ENCODE results near the gene GTPBP2. TPM values are rescaled to one million over a fixed set of nuclear protein-coding genes. Genes with fewer than 3 reads are reported as not detected.

The GTPBP2 gene
- total RNA-seq, 1 experiment from 2014 or later = 186 TPM

DNA sequence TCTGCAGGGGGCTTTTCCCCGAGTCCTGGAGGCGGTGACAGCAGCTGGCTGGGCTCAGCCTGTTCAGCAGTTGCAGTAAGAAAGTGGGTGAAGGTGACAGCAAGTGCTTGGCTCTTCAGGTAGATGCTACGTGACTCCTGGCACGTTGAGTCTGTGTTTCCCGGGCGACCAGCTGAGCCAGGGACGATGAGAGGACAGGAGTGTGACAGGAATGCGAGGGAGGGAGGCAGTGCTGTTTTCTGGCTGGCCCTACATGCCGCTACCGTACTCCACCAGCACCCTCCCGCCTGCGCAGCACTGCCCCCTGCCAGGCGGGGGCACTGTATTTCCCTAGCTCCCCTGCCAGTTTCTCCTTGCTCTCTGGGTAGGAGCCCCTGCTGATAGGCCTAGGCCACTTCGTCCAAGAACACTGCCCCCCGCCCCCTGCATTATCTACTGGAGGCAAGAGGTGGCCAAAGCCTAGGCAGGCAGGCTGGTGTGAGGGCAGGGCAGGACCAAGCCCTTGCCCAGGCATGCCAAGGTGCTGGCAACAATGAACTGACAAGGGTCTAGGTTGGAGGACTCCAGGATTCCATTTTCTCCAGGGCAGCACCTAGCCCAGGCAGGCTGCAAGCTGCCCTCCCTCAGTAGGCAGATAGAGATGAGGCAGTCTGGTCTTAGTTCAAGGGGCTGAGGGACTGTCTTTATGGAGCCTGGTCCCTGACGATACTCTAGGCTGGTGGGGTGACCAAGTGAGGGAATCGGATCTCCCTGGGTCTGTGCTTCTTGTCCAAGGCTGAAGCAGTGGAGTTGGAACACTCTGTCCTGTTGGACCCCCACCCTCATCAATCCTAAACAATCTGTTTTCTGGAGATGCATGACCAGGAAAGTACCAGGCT is 39.3 kb upstream of the GTPBP2 start:
- no TSS peak for BruUV-seq (replicated peaks)
- Mint-ChIP-seq H3K4me1 (ENCODE audit: low read depth, unreplicated experiment) (peaks cover 40% of the 10 kb centered on the region), H3K4me3 (ENCODE audit: low read depth, unreplicated experiment) (peak overlapping the region; percentile 43), H3K36me3 (ENCODE audit: insufficient read depth, unreplicated experiment) (peaks cover 68% of the 10 kb centered on the region), H3K9me3 (ENCODE audit: low read depth, unreplicated experiment) (no peaks in the 10 kb centered on the region), H3K27ac (ENCODE audit: unreplicated experiment) (peak overlapping the region; percentile 80), H3K27me3 (ENCODE audit: unreplicated experiment) (no peaks in the 10 kb centered on the region)
- peak; percentile 85 for TF ChIP-seq CTCF (IDR thresholded peaks at IDR 0.05; ENCODE audit: unreplicated experiment)
- CTCF ChIA-PET = interaction anchor here (0.7 to 6.2 kb wide), 16 partner anchors 18 to 1903 kb away, joined by 3 to 47 read pairs (median 5); partner anchors contain the start of gene VEGFA
- DNase-seq = peak; percentile 87
- intact Hi-C loops (cut with micrococcal nuclease; ENCODE audit: unreplicated experiment) = loop anchor here (5.0 kb wide), 3 partner anchors 34 to 334 kb away; no protein-coding TSS in a partner anchor

- Mint-ChIP-seq H3K4me3 (ENCODE audit: low read depth, unreplicated experiment) (peak overlapping the region; percentile 43), H3K9me3 (ENCODE audit: low read depth, unreplicated experiment) (no peaks in the 10 kb centered on the region), H3K27me3 (ENCODE audit: unreplicated experiment) (no peaks in the 10 kb centered on the region), H3K4me1 (ENCODE audit: low read depth, unreplicated experiment) (peaks cover 40% of the 10 kb centered on the region), H3K27ac (ENCODE audit: unreplicated experiment) (peak overlapping the region; percentile 80), H3K36me3 (ENCODE audit: insufficient read depth, unreplicated experiment) (peaks cover 59% of the 10 kb centered on the region)
- peak; percentile 98 for TF ChIP-seq CTCF (IDR thresholded peaks at IDR 0.05; ENCODE audit: unreplicated experiment)
- intact Hi-C loops (cut with micrococcal nuclease; ENCODE audit: unreplicated experiment) = loop anchor here (1.0 to 5.0 kb wide), 6 partner anchors 35 to 412 kb away; no protein-coding TSS in a partner anchor
- CTCF ChIA-PET = interaction anchor here (0.6 to 6.2 kb wide), 23 partner anchors 19 to 1902 kb away, joined by 3 to 47 read pairs (median 5); partner anchors contain the start of genes GTPBP2, MRPS18A and VEGFA
- DNase-seq = peak; percentile 94
- BruUV-seq (replicated peaks) = TSS peak; percentile 22
Measured at GRCh38 chr6:43667245-43668150, 38.4 kb upstream of the GTPBP2 start.

- Mint-ChIP-seq H3K4me3 (ENCODE audit: low read depth, unreplicated experiment) (no peak overlapping the region), H3K4me1 (ENCODE audit: low read depth, unreplicated experiment) (peaks cover 40% of the 10 kb centered on the region), H3K27ac (ENCODE audit: unreplicated experiment) (peak overlapping the region; percentile 80), H3K9me3 (ENCODE audit: low read depth, unreplicated experiment) (no peaks in the 10 kb centered on the region), H3K36me3 (ENCODE audit: insufficient read depth, unreplicated experiment) (peaks cover 48% of the 10 kb centered on the region), H3K27me3 (ENCODE audit: unreplicated experiment) (no peaks in the 10 kb centered on the region)
- intact Hi-C loops (cut with micrococcal nuclease; ENCODE audit: unreplicated experiment) = loop anchor here (5.0 kb wide), 3 partner anchors 36 to 336 kb away; no protein-coding TSS in a partner anchor
- no peak for TF ChIP-seq CTCF (IDR thresholded peaks at IDR 0.05; ENCODE audit: unreplicated experiment)
- CTCF ChIA-PET = interaction anchor here (0.7 to 6.2 kb wide), 9 partner anchors 18 to 413 kb away, joined by 3 to 47 read pairs (median 8); partner anchors contain the start of genes GTPBP2, MRPS18A and VEGFA
- no TSS peak for BruUV-seq (replicated peaks)
- DNase-seq = no peak
Measured at GRCh38 chr6:43666196-43666920, 37.3 kb upstream of the GTPBP2 start.

Measured in Calu3 (cell line).